GM21447 (cell line): Measurements from ENCODE around the gene SLC25A12.
"Not testable (repeated sequence)": the region's sequence is repeated elsewhere in the genome, so short reads cannot be mapped to it uniquely, and the experiment has no call there.

ENCODE experiments used
- ATAC-seq: cut with Tn5 transposase; IDR thresholded peaks from one replicate; pipeline ENCODE4 v1.9.1; 2021; ENCODE audit not compliant: unreplicated experiment

Gene SLC25A12

DNA sequence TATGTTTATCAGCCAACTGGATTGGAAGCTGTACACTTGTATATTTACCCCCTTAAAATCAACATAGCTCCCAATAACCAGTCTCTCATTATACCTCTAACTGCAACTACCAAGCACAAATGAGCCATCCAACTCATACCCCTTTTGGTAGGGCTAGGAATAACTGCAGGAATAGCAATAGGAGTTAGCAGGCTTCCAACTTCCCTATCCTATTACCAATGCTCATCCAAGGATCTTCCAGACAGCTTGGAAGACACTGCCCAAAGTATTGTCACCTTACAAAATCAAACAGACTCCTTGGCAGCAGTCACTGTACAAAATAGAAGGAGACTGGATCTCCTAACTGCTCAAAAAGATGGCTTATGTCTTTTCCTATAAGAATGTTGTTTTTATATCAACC lies 61.6 kb downstream of the SLC25A12 start:
- ATAC-seq, result no peak

DNA sequence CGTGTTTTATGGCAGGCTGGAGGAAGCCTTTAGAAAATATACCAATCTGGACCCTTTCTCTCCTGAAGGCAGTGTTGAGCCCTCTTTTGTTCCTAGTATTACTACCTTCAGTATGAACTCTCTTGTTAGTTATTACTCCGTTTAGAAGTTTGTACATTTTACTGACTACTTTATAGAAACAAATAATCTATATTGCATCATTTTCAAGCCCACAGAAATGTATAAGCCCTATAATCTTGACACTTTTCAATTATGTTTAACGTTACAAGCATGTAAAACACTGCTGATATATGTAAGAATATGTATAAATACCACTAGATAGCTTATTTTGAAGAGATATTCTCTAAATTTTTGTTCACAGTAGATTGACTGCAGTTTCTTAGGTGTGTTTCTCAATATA lies 64.0 kb downstream of the SLC25A12 start:
- ATAC-seq, result no peak

DNA sequence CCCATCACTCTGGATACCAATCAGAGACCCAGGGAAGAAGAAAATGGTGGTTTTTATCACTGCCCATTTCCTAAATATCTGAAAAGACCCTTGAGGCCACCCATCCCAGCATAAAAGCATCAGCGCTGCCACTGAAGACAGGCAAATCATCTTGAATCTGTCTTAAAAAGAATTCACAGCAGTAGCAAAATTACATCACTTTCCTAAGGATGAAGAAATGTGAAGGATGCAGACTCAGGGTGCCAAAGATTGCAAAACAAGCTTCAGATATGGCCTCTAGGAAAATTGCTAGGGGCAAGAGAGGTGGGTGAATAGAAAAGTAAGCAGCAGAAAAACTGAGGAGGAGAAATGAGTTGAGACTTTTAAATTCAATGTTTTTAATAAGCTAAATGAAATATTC lies 70.0 kb downstream of the SLC25A12 start:
- ATAC-seq, result no peak

DNA sequence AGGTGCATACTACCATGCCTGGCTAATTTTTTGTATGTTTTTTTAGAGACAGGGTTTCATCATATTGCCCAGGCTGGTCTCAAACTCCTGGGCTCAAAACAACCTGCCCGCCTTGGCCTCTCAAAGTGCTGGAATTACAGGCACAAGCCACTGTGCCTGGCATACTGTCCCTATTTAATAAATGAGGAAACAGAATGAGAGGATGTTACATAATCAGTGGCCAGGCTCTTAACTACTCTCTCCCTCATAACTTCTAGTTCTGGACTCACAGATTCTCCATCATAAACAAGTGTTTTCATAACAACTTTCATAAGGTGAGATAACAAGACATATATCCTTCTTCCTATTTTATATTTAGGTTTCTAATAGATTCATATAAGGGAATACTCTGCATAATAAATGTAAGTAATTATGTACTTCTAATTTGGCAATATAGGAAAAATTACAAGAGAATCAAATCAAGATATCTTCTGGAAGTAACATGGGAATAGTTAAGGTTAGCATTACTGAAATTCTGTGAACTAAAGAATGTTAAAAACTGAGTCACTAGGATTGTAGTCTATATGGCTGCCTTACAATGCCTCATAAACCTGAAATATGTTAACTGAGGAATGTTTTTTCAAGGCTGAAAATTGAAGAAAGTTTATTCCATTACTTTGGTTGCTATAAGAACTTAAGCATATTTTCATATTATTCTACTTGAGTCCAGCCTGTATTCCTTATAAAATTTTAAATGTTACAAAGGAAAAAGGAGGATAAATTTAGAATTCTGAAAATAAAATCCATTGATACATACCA lies 71.3 kb downstream of the SLC25A12 start:
- no peak for ATAC-seq

DNA sequence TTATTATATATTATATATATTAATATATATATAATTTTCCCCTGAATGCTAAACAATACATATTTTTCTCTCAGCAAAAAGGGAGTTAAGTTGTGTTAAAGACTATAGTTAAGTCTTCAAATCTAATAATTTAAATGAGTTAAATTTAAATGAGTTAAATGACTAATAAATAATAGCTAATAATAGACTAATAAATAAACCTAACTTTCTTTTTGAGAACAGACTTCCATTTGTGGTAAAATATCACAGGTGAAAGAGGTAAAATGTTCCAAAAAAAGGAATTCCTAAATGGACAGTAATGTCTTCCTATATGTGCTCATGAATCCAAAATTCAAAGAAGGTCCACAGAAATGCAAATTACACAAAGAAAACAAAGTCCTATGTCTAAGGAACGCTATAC lies 74.6 kb downstream of the SLC25A12 start:
- no peak for ATAC-seq

DNA sequence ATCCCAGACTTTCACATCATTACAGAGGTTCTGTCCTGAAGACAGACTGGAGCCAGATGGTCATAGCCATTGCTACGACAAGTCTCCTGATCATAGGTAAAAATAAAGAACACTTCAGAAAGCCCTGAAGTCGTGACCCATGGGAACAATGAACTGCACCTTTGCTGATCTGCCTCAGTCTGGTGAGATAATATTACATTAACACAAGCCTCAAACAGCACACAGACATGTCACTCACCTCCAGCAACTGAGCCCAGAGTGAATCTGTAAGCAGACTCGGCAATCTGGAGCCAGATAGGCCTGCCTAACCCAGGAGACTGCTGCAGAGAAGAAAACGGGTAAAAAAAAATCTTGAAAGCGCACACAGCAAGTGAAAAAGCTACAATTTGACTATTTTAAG lies 79.2 kb downstream of the SLC25A12 start:
- no peak for ATAC-seq

DNA sequence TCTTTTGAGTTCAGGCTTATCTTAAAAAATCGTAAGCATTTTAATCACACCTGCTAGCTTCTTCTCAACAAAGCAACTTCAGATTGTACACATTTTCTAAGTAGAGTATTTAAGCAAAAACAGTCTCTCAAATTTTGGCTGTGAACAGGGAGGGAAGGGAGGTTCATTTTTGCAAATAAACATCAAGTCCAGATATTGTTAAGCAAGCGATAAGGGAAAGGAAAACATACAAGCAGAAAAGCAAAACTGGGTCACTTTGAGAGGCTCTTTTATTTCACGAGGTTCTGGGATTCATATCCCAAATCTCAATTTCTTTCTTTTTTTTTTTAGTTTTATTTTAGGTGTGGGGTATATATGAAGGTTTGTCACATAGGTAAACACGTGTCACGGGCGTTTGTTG lies 79.9 kb downstream of the SLC25A12 start:
- ATAC-seq, result no peak

DNA sequence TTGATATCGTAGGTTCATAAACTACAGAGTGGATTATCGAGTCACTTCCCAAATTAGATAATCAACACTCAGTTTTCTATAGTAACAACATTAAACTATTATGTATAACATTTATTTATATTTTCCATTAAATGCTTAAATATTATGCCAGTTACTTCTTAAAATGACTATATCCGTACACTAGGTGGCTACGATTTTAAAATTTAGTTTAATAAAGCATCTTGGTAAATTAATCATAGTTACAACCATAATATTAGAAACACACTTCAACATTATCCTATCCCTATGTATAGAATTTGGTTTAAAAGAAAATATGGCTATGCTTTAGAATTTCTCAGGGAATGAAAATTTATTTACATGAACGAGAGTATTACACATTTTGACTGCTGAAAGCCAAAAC lies 80.3 kb downstream of the SLC25A12 start:
- ATAC-seq, result no peak

DNA sequence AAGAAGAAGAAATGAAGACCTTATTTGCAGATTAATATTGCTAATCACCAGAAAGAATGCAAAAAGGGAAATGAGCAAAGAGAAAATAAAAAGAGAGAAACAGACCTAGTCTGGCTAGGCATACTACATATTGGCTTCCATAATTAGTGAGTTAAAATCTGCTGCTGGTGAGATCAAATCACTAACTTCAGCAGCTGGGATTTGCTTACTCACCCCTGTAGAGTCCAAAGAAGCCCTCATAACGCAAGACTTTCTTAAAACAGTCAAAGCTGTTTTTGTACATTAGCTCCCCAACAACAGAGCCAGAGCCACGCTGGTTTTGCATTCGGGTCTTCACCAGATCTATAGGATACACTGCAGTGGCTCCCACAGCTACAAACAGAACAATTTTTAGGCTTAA lies 80.9 kb downstream of the SLC25A12 start:
- ATAC-seq, result no peak

DNA sequence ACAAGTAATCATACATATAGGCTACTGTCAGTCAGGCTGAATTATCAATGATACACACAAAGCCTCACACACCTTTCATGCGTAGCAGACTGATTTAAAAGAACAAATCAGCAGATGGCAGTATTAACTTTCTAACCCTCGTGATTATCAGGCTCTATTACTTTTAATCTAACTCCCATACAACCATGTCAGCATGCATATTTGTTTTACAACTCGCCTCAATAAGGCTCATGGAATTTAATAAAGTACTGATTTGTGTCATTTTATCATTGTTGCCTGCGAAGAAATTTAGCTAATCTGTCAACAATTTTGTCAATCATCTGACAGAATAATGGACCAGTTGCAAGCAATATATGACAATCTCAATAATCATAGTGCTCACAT lies 82.8 kb downstream of the SLC25A12 start:
- ATAC-seq, result no peak

DNA sequence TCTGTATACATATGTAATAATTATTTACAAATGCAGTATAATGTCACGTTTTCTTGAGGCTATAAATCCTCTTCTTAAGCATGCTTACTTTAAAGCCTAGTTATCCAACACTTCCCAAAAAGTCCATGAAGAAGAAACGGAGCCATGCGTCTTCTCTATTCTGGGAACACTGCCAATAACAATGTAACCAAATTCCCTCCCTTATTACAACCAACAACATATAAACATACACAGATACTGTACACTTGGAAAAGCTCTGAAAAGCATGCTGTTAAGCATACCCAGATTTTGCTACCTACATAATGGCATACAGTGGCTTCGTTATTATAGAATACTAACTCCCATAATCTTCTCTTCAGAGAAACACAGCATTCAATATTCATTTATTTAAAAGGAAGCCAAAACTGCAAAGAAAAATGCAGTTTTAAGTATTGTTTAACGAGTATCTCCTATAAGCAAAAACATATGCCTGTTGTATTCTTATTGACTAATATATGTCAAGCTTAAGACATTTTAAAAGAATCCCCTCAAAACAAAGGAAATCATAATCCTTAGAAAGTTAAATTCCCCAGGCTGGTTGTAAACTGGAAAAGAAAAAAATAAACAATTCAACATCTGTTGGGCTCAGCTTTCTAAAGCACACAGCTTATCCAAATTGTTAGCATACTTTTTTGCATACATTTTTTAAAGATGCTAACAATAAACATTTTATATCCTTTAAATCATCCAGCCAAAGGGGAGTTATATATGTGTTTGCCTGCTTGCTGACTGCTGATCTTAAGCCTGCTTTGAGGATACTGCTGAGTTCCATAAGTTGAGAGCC lies 83.4 kb downstream of the SLC25A12 start:
- no peak for ATAC-seq

DNA sequence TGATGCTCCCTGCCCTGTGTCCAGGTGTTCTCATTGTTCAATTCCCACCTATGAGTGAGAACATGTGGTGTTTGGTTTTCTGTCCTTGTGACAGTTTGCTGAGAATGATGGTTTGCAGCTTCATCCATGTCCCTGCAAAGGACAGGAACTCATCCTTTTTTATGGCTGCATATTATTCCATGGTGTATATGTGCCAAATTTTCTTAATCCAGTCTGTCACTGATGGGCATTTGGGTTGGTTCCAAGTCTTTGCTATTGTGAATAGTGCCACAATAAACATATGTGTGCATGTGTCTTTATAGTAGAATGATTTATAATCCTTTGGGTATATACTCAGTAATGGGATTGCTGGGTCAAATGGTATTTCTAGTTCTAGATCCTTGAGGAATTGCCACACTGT lies 85.2 kb downstream of the SLC25A12 start:
- not testable (repeated sequence) for ATAC-seq

DNA sequence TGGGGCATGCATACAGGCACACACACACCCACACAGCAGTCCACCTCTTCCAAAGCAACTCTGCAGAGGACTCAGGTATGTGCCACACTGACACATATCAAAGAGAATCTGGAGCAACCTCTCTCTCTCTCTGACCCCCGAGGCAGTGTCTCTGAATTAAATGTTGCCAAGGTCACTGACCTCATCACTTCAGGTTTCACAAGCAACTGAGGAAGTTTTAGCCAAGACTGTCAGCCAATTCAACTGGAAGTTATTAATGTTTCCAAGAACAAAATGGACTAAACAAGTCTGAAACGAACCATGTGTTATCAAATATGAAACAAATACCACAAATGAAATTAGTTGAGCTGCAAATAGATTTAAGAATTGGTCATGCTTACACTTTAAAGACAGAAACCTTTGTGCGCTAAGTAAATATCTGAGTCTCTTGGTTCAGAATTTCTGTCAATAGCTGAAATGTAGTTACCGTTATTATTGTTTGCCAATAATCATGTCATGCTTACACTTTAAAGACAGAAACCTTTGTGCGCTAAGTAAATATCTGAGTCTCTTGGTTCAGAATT lies 86.1 kb downstream of the SLC25A12 start:
- ATAC-seq, result no peak

DNA sequence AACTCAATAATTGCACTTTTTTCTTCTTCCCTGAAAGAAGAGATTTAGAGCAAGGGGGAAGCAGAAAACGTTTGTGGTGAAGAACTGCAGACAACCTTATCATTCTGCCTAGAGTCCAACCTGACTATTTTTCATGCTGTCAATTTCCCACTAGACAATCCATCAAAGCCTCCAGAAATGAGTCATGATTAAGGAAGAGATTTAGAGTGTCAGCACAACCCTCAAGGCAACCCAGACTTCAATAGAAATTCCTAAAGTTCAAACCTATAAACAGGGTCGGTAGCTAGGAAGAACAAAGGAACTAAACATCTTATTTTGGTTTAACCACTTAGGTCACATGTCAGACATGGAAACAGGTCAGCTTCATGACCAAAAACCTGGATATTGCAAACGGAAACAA lies 86.9 kb downstream of the SLC25A12 start:
- ATAC-seq, result no peak

DNA sequence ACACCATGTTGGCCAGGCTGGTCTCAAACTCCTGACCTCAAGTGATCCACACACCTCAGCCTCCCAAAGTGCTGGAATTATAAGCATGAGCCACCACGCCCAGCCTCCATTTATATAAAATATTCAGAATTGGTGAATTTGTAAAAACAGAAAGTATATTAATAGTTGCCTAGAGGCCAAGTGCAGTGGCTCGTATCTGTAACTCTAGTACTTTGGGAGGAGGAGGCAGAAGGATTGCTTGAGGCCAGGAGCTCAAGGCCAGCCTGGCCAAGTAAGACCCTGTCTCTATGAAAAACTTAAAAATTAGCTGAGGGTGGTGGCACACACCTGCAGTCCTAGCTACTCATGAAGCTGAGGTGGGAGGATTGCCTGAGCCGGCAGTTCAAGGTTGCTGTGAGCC lies 89.6 kb downstream of the SLC25A12 start:
- ATAC-seq, result no peak

DNA sequence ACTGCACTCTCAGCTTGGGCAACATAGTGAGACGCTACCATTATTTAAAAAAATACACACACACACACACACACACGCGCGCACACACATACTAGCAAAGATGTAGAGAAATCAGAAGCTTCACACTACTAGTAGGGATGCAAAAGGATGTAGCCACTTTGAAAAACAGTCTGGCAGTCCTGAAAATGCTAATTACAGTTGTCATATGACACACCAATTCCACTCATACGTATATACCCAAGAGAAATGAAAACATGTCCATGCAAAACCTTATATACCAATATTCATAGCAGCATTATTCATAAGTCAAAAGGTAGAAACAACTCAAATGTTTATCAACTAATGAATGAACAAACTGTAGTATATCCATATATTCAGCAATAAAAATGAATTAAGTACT lies 90.3 kb downstream of the SLC25A12 start:
- no peak for ATAC-seq

DNA sequence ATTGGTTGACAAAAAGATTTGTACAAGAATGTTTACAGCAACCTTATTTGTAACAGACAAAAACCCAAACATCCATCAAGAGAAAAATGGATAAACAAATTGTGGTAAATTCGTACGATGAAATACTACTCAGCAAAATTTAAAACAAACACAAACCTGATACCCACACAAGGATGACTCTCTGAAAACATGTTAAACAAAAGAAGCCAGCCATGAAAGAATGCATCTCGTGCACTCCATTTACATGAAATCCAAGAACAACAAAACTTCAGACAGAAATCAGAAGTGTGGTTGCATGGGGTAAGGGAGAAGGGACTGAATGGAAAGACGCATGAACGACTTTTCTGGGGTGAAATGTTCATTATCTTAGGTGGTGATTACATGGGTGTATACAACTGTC lies 93.4 kb downstream of the SLC25A12 start:
- no peak for ATAC-seq

DNA sequence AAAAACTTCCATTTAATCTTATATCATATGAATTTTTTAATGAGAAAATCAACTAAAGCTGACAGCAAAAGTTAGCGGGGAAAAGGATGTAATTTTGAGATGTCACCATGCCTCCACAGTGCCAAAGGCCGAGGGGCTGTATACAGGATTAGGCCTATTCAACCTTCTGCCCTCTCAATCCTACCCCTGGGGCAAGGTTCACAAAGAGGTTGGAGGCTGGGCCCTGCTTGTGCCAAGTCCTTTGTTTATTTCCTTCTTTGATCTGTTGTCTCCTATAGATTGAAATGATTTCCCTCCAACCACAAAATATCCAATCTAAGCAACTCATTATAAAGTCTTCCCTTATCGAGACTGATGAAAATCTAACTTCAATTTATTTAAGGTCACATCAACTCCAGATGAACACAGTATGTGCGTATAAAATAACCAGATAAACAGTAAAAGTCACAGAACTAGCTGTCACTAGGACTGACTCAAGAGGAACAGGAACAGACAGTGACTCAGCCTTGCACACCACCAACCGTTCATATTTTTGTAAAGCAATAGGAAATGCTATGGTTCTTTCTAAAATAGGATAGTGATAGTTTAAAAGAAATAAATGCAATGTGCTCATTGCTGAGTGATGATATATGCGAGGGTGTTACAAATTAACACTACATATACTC lies 95.8 kb downstream of the SLC25A12 start:
- no peak for ATAC-seq

DNA sequence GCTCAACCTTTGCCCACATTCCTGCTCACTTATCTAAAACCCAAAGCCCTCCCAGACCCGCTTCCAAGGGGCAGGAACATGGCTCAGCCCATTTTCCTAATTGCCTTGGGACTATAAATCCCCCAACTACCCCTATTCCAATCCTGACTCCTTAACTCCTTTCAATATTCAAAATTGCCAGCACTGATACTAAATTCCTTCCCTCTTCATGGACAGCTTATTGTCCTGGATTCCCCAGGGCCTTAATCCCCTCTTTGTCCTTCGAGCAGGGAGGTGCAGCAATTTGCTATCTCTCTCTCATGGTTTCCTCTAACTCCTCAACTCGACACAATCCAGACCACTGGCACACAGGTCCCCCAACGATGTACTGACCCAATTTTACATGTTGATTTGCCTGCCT lies 99.1 kb downstream of the SLC25A12 start:
- ATAC-seq, result no peak

DNA sequence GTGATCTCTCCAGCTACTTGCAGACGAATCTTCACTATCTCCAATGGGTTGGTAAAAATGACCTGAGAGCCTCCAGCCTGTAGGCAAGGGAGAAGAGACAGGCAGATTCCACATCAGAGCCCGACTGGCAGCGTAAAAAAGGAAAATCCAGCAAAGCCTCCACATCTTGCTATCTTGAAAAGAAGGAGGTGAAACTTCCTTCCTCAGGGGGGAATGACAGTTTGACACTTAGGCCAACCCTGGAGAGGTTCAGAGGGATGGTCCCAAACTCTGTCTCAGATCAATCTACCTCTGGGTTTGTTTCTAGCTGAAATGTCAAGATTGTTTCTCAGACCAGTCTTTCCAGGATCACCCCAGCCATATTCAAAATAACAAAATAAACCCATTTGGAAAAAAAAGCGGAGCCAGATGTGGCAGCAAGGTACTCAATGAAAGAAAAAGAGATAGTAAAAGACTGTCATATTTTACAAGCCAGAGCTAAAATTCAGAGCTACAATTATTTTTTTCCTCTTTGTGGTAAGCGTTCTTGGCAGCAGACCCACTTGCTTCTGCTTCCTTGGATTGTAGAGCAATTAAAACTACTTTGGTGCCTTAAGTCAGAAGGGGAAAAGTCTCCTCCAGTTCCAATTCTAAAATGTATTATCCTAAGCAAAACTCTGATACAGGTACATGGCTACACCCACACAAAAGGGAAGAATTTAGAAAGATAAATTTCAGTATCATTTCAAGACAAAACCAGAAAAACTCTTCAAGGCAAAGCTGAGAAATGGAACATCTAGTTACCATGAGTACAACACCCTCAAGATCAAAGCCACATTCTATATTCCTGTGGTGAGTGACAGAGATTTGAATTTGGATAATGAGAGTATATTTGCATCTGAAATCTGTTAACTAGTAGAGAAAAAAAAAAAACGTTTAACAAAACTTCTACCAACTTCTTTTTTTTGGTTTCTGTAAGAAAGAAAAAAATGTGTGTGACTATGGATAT lies 100.1 kb downstream of the SLC25A12 start:
- ATAC-seq, result no peak
